ENCODE results near the gene CHSY3. TPM values are rescaled to one million over a fixed set of nuclear protein-coding genes. Genes with fewer than 3 reads are reported as not detected.

Gene CHSY3
- total RNA-seq, 2 donors from 2014 or later = 1.2 to 2.0 TPM

DNA sequence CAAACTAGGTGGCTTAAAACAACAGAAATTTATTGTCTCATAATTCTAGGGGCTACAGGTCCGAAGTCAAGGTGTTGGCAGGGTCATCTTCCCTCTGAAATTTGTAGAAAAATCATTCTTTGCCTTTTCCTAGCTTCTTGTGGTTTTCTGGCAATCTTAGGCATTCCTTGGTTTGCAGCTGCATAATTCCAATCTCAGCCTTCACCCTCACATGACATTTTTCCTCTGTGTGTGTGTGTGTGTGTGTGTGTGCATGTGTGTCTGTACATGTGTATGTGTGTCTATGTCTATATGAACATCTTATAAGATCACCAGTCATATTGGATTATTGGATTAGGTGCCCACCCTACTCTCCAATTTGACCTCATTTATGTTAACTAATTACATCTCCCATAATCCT lies 330.6 kb downstream of the CHSY3 start:
- Histone ChIP-seq H3K9me3 (ENCODE audit: control insufficient read depth, low read length) (peaks cover 6% of the 10 kb centered on the region), H3K36me3 (ENCODE audit: control insufficient read depth, insufficient read depth, low read length) (no peaks in the 10 kb centered on the region), H3K27ac (ENCODE audit: low read depth, low read length) (no peak overlapping the region), H3K9ac (ENCODE audit: extremely low read depth, low read length, poor library complexity, severe bottlenecking) (no peak overlapping the region), H3K4me1 (ENCODE audit: control insufficient read depth, insufficient read depth, low read length) (no peaks in the 10 kb centered on the region), H3K27me3 (ENCODE audit: control insufficient read depth, insufficient read depth, low read length, poor library complexity, severe bottlenecking) (no peaks in the 10 kb centered on the region), H3K4me3 (ENCODE audit: low read length) (no peak overlapping the region)
- H3K36me3 Mint-ChIP-seq (ENCODE audit: low read depth) = no peaks in the 10 kb centered on the region
- H3K4me3 Mint-ChIP-seq = no peak overlapping the region
- H3K27ac Mint-ChIP-seq = no peak overlapping the region
- peaks cover 4% of the 10 kb centered on the region for H3K9me3 Mint-ChIP-seq
- 73 to 87% methylated on average over 1 of the region's 1 CpG for WGBS, 2 experiments (ENCODE audit: insufficient coverage in 1 of 2, insufficient read length in 1 of 2)
- peaks cover 11% of the 10 kb centered on the region for H3K4me1 Mint-ChIP-seq
- H3K27me3 Mint-ChIP-seq (ENCODE audit: insufficient read depth) = no peaks in the 10 kb centered on the region
- DNase-seq = no peak
- TF ChIP-seq, protein P1, sequence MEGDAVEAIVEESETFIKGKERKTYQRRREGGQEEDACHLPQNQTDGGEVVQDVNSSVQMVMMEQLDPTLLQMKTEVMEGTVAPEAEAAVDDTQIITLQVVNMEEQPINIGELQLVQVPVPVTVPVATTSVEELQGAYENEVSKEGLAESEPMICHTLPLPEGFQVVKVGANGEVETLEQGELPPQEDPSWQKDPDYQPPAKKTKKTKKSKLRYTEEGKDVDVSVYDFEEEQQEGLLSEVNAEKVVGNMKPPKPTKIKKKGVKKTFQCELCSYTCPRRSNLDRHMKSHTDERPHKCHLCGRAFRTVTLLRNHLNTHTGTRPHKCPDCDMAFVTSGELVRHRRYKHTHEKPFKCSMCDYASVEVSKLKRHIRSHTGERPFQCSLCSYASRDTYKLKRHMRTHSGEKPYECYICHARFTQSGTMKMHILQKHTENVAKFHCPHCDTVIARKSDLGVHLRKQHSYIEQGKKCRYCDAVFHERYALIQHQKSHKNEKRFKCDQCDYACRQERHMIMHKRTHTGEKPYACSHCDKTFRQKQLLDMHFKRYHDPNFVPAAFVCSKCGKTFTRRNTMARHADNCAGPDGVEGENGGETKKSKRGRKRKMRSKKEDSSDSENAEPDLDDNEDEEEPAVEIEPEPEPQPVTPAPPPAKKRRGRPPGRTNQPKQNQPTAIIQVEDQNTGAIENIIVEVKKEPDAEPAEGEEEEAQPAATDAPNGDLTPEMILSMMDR (conservative IDR thresholded peaks at IDR 0.05) = no peak

Other genes with a start within 250 kb of the CHSY3 start
- gene MINAR2, start 156.4 kb upstream of the CHSY3 start, total RNA-seq = under 1 TPM in 1 of 2 donors, not detected in 1; 0.15 TPM

All from endodermal cell (in vitro differentiated cells).